Body of pancreas (tissue), 4 donors: ENCODE results near the gene TJP1.

Experiments
- CTCF ChIP-seq, 7 experiments: fragments of 450-650 bp in 4 of 7; fragments of 200-600 bp in 3 of 7; sonication (generic) in 3 of 7; IDR thresholded peaks; one replicate each; pipeline ENCODE4 v1.5.1; 2016 to 2019; ENCODE audit warnings: antibody characterized with exemption in 7 of 7
- POLR2A ChIP-seq, 3 donors: fragments of 450-650 bp; IDR thresholded peaks; one replicate each; pipeline ENCODE4 v1.6.1; 2016; ENCODE audit warnings: antibody characterized with exemption in 3 of 3, mild to moderate bottlenecking in 2 of 3

GRCh38 chr15:29842290-29842689 is 20.0 kb upstream of the TJP1 start:
- TF ChIP-seq CTCF (IDR thresholded peaks at IDR 0.05) (no peak), POLR2A (IDR thresholded peaks at IDR 0.05) (no peak)
